ENCODE results near the gene C3orf20. TPM values are rescaled to one million over a fixed set of nuclear protein-coding genes. Genes with fewer than 3 reads are reported as not detected.

Gene C3orf20
- total and polyA plus RNA-seq, 9 of the 15 experiments (the other 6 are each of a cell fraction or from before 2014, with no cell fraction given): 0.04 TPM; not detected in 8

GRCh38 chr3:14760185-14760584 is 85.2 kb downstream of the C3orf20 start:
- Histone ChIP-seq H3K9me3 (replicated peaks; ENCODE audit: control insufficient read depth, insufficient read depth, low read depth, low read length) (no peaks in the 10 kb centered on the region), H3K36me3 (ENCODE audit: control insufficient read depth, insufficient read depth, low read length) (no peaks in the 10 kb centered on the region), H3K4me2 (ENCODE audit: insufficient read depth, low read length) (no peak overlapping the region; the same call in 1 of the 2 replicates), H3K79me2 (ENCODE audit: control insufficient read depth, insufficient read depth, low read length) (no peaks in the 10 kb centered on the region), H3K27me3 (ENCODE audit: control insufficient read depth in 2 of 2, insufficient read depth in 2 of 2, low read length in 2 of 2) (peaks cover 9 to 40% of the 10 kb centered on the region in 2 experiments; a peak in 3 of 5 replicates), H3K27ac (ENCODE audit: extremely low read depth, low read depth, low read length) (no peak overlapping the region), H3K9ac (ENCODE audit: insufficient read depth in 1 of 2, low read depth in 2 of 2, low read length in 2 of 2) (no peak overlapping the region), H3K4me1 (replicated peaks in 1 of 2; ENCODE audit: control insufficient read depth in 2 of 2, insufficient read depth in 2 of 2, low read length in 2 of 2) (peaks cover 10 to 18% of the 10 kb centered on the region in 2 experiments; a peak in 3 of 5 replicates), H2AFZ (ENCODE audit: low read depth, low read length) (no peak overlapping the region), H3K4me3 (no peak overlapping the region), H4K20me1 (replicated peaks; ENCODE audit: control insufficient read depth, insufficient read depth, low read length) (no peaks in the 10 kb centered on the region), H3K9me1 (ENCODE audit: control insufficient read depth, insufficient read depth, low read length) (no peaks in the 10 kb centered on the region)
- no TSS peak for BruUV-seq (replicated peaks)
- intact Hi-C loops (cut with micrococcal nuclease): no loop called here
- CTCF ChIA-PET (ENCODE audit: low intra/inter-chr PET ratio): interaction anchor here (0.7 kb wide), 1 partner anchor 134 kb away, joined by 6 read pairs; no protein-coding TSS in a partner anchor
- FAIRE-seq: no peak
- no peak for ATAC-seq
- no peak for DNase-seq (ENCODE audit: extremely low read depth in 1 of 4, low spot score in 3 of 4)
- in situ Hi-C loops (cut with MboI): no loop called here
- TF ChIP-seq ATF3 (IDR thresholded peaks at IDR 0.05): peak; percentile 49; the same call in 1 of the 2 replicates
- no peak for TF ChIP-seq ATF3 (CRISPR knock-in tag; conservative IDR thresholded peaks at IDR 0.05)
- no peak for TF ChIP-seq MCM3 (IDR thresholded peaks at IDR 0.05)
- no peak for TF ChIP-seq ZNF639 (CRISPR knock-in tag; conservative IDR thresholded peaks at IDR 0.05 in 1 of 2, IDR thresholded peaks at IDR 0.05 in 1 of 2)
- POLR2A ChIA-PET: no interaction called here
